HG03135 (cell line): ENCODE results near the gene COL6A2.

ENCODE experiments used
- ATAC-seq: cut with Tn5 transposase; IDR thresholded peaks from one replicate; pipeline ENCODE4 v1.9.1; 2021; ENCODE audit warnings: mild to moderate bottlenecking, moderate library complexity; ENCODE audit not compliant: unreplicated experiment

The COL6A2 gene

GRCh38 chr21:46151989-46152926, 54.3 kb downstream of the COL6A2 start:
- ATAC-seq: no peak

DNA sequence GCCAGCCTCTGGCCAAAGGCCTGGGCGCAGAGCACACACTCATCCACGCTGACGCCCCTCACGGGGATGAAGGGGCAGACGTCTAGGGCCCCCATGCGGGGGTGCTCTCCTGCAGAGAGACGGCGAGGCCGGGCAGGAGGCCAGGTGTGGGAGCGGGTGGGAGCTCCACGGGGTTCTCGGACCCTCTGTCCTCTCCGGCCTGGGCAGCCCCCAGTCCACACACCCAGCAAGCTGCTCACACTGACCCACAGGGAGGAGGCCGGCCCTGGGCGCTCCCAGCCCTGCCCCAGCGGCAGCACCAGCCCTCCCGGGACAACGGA, 55.0 kb downstream of the COL6A2 start:
- no peak for ATAC-seq

GRCh38 chr21:46153247-46154154, 55.6 kb downstream of the COL6A2 start:
- ATAC-seq: no peak

DNA sequence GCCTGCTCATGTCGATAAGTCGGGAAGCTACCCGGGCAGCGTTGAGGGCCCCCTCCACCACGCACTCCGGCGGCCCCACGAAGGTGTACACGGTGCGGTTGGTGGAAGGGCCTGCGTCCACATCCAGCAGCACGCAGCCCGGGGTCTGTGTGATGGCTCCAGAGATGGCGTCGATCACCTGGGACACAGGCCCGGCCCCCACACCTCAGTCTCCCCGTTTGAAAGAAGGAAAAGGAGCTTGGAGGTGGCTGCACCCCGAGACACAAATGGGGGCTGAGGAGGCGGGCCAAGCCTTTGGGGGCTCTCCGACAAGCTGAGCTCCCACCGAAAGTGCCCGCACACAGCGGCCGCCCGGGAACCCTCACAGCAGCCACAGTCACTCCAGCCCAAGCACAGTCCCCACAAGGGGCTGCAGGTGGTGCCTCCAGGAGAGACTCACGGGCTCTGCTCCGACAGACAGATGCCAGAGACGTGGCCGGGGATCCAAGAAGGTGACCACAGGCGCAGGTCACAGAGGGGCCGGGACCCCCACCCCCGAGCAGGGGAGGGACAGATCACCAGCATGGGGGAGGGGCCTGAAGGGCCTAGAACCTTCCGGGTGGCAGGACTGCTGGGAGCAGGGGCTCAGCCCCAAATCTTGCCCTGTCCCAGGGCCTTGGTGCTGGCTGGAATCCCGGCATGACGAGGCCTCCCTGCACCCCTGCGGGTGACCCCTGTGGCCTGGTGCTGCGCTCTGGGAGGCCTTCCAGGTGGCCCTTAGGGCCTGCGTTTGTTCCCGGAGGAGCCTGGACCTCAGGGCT, 56.4 kb downstream of the COL6A2 start:
- ATAC-seq: no peak

- ATAC-seq: no peak
Observed at GRCh38 chr21:46154955-46155513, 57.1 kb downstream of the COL6A2 start.

GRCh38 chr21:46155514-46156377, 57.8 kb downstream of the COL6A2 start, which contains the start of gene FTCD:
TSS of gene FTCD (minus strand) at chr21:46155579. CDS start at chr21:46155523, 56 bp downstream.
- no peak for ATAC-seq

GRCh38 chr21:46156378-46156645, 58.4 kb downstream of the COL6A2 start:
- no peak for ATAC-seq

DNA sequence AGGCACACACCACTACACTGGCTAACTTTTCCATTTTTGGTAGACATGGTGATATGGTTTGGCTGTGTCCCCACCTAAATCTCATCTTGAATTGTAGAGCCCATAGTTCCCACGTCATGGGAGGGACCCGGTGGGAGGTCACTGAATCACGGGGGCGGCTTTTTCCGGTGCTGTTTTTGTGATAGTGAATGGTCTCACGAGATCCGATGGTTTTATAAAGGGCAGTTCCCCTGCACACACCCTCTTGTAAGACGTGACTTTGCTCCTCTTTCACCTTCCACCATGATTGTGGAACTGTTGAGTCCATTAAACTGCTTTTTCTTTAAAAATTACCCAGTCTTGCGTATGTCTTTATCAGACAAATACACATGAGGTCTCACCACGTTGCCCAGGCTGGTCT, 58.8 kb downstream of the COL6A2 start:
- no peak for ATAC-seq

DNA sequence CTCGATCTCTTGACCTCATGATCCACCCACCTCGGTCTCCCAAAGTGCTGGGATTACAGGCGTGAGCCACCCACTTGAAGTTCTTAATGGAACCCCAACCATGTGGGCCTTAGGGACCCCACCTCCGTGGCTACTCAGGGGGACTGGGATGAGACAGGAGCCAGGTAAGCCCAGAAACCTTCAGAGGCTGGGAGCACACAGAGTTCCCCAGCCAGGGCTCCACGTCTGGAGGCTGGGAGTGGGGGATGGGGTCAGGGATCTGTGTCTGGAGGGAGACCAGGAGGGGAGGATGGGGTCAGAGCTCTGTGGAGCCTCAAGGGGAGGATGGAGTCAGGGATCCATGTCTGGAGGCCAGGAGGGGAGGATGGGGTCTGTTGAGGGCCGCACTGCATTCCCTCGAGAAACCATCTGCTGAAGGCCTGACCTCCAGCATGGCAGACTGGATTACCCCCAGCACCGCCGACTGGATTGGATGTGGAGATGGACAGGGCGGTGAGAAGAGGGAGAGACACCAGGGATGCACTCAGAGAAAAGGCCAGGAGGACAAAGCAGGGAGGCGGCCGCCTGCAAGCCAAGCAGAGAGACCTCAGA, 59.6 kb downstream of the COL6A2 start:
- no peak for ATAC-seq

GRCh38 chr21:46157987-46158451, 60.1 kb downstream of the COL6A2 start:
- ATAC-seq: no peak

DNA sequence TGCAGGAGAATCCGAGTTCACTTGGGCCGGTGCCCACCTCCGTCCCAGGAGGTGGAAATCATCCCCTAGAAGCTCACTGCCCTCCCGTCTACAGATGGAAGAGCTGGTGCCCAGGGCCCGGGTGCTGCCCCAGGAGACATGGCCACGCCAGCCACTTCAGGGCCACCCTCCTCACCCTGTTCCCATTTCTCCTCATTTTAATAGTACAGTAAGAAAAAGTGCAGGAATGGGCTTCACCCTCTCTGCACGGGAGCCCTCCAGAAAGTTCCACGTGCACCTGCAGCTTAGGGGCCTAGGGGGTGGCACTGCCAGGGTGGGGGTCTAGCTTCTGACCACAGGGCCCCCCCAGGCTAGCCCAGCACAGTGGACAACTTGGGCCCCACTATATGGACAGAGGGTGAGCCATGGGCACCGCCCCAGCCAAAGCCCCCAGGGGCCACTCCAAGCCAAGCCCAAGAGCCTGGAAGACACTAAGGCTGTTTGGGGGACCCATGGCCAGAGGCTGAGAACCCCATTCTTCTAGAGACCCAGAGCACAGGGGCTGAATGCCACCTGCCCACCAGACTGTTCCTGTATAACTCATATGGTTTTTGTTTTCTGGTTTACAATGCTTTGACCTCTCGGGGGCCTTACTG, 60.9 kb downstream of the COL6A2 start:
- ATAC-seq: no peak

GRCh38 chr21:46159390-46159789, 61.5 kb downstream of the COL6A2 start:
- ATAC-seq: no peak

GRCh38 chr21:46159841-46160656, 62.1 kb downstream of the COL6A2 start:
- no peak for ATAC-seq

DNA sequence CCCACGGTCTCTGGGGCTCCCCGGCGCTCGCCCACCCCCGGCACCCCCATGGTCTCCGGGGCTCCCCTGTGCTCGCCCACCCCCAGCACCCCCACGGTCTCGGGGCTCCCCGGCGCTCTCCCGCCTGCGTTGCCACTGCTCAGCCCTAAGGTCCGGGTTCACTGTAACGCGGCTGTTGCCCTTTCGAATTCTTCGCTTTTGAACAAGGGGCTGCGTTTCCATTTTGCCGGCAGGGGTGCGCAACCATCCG, 62.7 kb downstream of the COL6A2 start:
- no peak for ATAC-seq

DNA sequence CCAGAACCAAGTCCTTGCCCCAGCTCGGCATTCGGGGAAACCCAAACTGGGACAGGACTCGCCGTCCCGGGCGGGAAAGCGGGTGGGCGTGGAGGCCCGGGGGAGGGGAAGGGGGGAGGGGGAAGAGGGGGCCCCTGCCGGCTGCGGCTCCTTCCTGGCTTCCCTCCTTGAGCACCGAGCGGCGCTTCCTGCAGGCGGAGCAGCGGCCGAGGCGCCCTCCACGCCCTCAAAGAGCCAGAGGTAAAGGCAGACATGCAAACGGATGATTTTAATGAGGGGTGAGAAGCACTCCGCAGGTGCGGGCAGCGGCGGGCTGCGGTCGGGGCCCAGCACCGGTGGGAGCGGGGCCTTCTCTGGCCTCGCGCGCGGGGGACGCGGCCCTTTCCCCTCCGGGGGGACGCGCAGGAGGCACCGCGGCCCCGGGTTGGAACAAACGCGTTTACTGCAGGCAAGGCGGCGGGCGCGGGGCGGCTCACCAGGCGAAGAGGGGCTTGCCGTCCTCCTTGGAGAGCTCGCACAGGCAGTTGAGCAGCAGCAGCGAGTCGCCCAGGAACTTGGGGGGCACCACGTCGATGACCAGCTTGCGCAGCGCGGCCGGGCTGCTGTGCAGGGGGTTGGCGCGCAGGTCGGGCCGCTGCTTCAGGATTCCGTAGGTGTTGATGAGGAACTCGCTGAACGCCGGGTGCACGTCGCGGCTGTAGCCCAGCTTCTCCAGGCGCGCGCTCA, 63.2 kb downstream of the COL6A2 start:
- ATAC-seq: no peak

DNA sequence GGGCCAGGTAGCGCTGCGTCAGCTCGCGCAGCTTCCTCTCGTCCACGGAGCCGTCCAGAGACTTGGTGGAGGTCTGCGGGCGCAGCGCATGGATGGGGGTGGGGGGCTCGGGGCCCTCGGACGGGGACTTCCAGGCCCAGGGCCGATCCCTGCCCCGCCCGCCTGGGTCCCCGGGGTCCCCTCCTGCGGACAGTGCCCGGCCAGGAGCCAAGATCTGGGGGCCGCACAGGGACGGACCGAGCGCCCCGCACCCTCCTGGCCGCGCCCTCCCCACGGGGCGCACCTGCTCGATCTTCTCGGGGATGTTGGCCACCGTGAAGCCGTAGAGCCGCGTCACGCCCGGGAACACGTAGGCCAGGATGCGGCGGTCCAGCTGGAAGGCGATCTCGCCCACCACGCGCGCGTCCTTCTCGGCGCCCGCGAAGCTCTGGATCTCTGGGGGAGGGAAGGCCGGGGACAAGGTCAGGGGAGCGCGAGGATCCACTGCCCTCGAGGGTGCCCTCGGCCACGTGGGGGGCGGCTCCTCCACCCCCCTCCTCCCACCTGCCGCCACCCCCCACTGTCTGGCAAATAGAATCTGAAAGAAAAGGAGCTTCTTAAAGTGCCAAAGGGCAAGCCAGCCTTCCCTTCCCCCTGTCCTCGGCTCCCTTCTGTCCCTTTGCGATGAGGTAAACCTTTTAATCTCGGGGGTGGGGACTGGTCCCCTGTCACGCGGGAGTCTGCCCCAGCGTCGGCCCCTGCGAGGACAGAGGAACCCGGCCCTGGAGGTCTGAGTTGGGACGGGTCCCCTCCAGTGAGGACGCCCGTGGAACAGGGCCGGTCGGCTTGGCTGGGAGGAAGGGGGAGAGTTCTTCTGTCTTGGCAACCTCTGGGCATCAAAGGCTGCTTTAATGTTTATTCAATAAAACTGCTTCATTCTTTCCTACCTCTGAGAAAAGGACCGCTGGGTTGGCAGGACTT, 64.0 kb downstream of the COL6A2 start:
- ATAC-seq: no peak

- no peak for ATAC-seq
Observed at GRCh38 chr21:46163380-46163779, 65.5 kb downstream of the COL6A2 start.
